ENCODE data around the gene ANKMY1.

ANKMY1 gene

GRCh38 chr2:240468303-240469238 lies 89.2 kb downstream of the ANKMY1 start:
- DNase-seq = no peak

GRCh38 chr2:240467659-240468302 lies 90.0 kb downstream of the ANKMY1 start:
- DNase-seq = no peak

- no peak for DNase-seq
Measured at GRCh38 chr2:240467149-240467642, 90.6 kb downstream of the ANKMY1 start.

GRCh38 chr2:240466579-240467148 lies 91.1 kb downstream of the ANKMY1 start:
- DNase-seq = no peak

GRCh38 chr2:240465765-240466578 lies 91.8 kb downstream of the ANKMY1 start:
- DNase-seq = no peak

- DNase-seq = no peak
Measured at GRCh38 chr2:240465268-240465764, 92.5 kb downstream of the ANKMY1 start.

GRCh38 chr2:240464514-240465241 lies 93.1 kb downstream of the ANKMY1 start:
- DNase-seq = no peak

GRCh38 chr2:240463866-240464481 lies 93.8 kb downstream of the ANKMY1 start:
- no peak for DNase-seq

GRCh38 chr2:240463274-240463865 lies 94.4 kb downstream of the ANKMY1 start:
- no peak for DNase-seq

- no peak for DNase-seq
Measured at GRCh38 chr2:240462707-240463273, 95.0 kb downstream of the ANKMY1 start.

- DNase-seq = no peak
Measured at GRCh38 chr2:240462073-240462706, 95.6 kb downstream of the ANKMY1 start.

- no peak for DNase-seq
Measured at GRCh38 chr2:240461471-240462072, 96.2 kb downstream of the ANKMY1 start.

- no peak for DNase-seq
Measured at GRCh38 chr2:240460781-240461431, 96.9 kb downstream of the ANKMY1 start.

- no peak for DNase-seq
Measured at GRCh38 chr2:240460253-240460711, 97.5 kb downstream of the ANKMY1 start.

- no peak for DNase-seq
Measured at GRCh38 chr2:240459401-240460252, 98.2 kb downstream of the ANKMY1 start.

GRCh38 chr2:240458900-240459391 lies 98.8 kb downstream of the ANKMY1 start:
- DNase-seq = no peak

GRCh38 chr2:240458044-240458899 lies 99.5 kb downstream of the ANKMY1 start:
- no peak for DNase-seq

All from NCI-H774 (cell line).